GM12801 (cell line): Measurements from ENCODE around the gene BEND7.

ENCODE experiments used
- CTCF ChIP-seq: IDR thresholded peaks from one replicate; pipeline ENCODE4 v1.5.1; 2011; ENCODE audit warnings: control low read depth; ENCODE audit not compliant: insufficient read length; ENCODE audit errors: extremely low read depth

The BEND7 gene

DNA sequence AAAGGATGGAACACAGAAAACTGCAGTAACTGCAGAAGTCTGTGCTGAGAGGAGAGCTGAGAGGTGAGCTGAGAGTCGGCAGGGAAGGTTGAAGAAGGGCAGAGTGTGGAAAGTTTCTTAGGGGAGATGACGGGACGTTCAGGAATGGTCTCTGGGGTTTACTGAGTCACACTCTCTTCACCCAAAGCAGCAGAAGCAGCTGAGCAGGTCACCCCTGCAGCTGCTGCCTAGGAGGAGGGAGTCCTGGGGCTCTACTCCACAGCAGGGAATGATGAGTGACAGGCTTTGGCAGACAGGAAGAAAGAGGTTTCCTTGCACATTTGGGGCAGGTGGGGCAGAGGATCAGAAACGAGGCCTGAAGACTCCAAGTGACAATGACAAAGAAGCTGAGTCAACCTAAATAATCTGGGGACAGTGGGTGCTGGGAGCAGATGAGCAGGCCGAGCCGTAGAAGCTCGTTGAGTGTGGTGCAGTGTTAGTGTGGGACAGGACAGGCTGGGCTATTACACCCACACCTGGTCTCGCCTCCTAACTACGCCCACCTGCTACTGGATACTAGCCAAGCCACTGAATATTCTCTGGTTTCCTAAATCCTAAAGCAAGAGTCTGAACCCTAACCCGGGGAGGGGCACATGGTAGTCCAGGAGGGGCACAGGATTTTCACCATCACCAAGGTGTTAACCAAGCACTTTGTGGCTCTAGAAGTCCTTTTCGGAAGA, 24.9 kb downstream of the BEND7 start:
- no peak for TF ChIP-seq CTCF

GRCh38 chr10:13502380-13502779, 26.4 kb downstream of the BEND7 start:
- TF ChIP-seq CTCF: no peak

- no peak for TF ChIP-seq CTCF
Measured at GRCh38 chr10:13500201-13500600, 28.6 kb downstream of the BEND7 start.

GRCh38 chr10:13499150-13499549, 29.7 kb downstream of the BEND7 start:
- no peak for TF ChIP-seq CTCF

GRCh38 chr10:13496931-13497330, 31.9 kb downstream of the BEND7 start:
- no peak for TF ChIP-seq CTCF

- TF ChIP-seq CTCF: no peak
Measured at GRCh38 chr10:13496164-13496563, 32.6 kb downstream of the BEND7 start.

GRCh38 chr10:13492493-13493180, 36.2 kb downstream of the BEND7 start:
- TF ChIP-seq CTCF: no peak
